Activated CD8-positive, alpha-beta memory T cell treated with anti-CD3 and anti-CD28 coated beads, Interleukin-2, amount 10 ng/mL, durations not matched to agents 7 days and 5 days (primary cell): ENCODE results near the gene ATL2. TPM values are rescaled to one million over a fixed set of nuclear protein-coding genes. Genes with fewer than 3 reads are reported as not detected.

Experiments used
- ATAC-seq: fragments of 150-1000 bp; cut with Tn5 transposase; one replicate; pipeline ENCODE4 v1.10.0; 2021; ENCODE audit warnings: moderate library complexity
- CTCF ChIA-PET: fragments of 350-600 bp; sonication (Branson Sonifier 250); formaldehyde crosslinking; loops from one replicate; lab custom pipeline; 2021; ENCODE audit warnings: antibody characterized with exemption; lab: Charles Lee
- DNase-seq: peaks from one replicate; pipeline ENCODE4 v3.0.0-alpha.2; 2020
- H3K27ac Mint-ChIP-seq: one replicate; pipeline ENCODE4 v1.8.0; 2021; ENCODE audit warnings: mild to moderate bottlenecking, mixed read lengths
- H3K27me3 Mint-ChIP-seq: one replicate; pipeline ENCODE4 v1.8.0; 2021; ENCODE audit warnings: mixed read lengths
- H3K36me3 Mint-ChIP-seq: one replicate; pipeline ENCODE4 v1.8.0; 2021; ENCODE audit warnings: mild to moderate bottlenecking, mixed read lengths
- H3K4me1 Mint-ChIP-seq: one replicate; pipeline ENCODE4 v1.8.0; 2021; ENCODE audit warnings: mixed read lengths
- H3K4me3 Mint-ChIP-seq: one replicate; pipeline ENCODE4 v1.8.0; 2021; ENCODE audit warnings: mild to moderate bottlenecking, moderate library complexity, mixed read lengths
- H3K9me3 Mint-ChIP-seq: one replicate; pipeline ENCODE4 v1.8.0; 2022; ENCODE audit warnings: low read depth, mixed read lengths
- total RNA-seq, 2 experiments: library from RNA; stranded (reverse); gene quantifications; one replicate each; pipeline ENCODE4 v1.2.3, GENCODE V29; 2021

ATL2 gene
- total RNA-seq, 2 experiments from 2014 or later: 55.5 to 56.7 TPM

- ATAC-seq: no peak
- H3K36me3 Mint-ChIP-seq: no peaks in the 10 kb centered on the region
- CTCF ChIA-PET: no interaction called here
- no peak for DNase-seq
- peaks cover 6% of the 10 kb centered on the region for H3K27me3 Mint-ChIP-seq
- no peak overlapping the region for H3K27ac Mint-ChIP-seq
- H3K4me1 Mint-ChIP-seq: peaks cover 27% of the 10 kb centered on the region
- no peak overlapping the region for H3K4me3 Mint-ChIP-seq
- no peaks in the 10 kb centered on the region for H3K9me3 Mint-ChIP-seq
These were observed 4.5 kb upstream of the ATL2 start for GRCh38 chr2:38381381-38382143.

DNA sequence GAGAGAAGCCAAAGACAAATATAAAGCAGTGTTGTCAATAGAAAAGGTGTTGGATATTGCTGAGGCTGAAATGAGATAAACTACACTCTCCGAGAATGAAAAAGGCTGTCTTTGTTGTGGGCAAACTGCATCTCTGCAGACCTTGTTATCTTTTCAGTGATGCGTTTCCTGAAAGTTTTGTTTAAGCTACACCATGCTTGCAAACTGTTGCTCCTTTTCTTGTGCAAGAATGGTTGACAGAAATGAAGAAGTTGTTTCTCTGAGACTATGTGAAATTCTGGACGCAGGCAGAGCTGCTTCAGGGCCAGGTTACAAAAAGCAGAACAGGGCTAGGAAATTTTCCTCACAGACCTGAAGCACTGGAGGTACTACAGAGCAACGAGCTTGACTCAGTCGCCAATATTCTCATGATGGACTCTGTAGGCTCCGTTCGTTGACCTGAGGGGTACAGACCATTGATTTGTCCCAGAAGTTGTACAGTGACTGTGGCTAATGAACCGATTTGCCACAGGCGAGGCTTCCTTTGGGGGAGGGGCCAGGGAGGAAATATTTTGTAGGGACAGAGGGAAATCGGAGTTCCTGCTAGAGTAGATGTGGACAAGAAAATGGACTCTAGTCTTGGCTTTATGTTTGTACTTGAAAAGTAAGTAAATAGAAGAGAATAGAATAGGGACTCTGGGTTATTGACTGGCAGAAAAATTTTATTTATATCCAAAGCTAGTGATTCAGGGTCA lies 3.5 kb upstream of the ATL2 start:
- H3K27ac Mint-ChIP-seq: peak overlapping the region; percentile 35
- peak overlapping the region; percentile 2 for H3K4me3 Mint-ChIP-seq
- peaks cover 6% of the 10 kb centered on the region for H3K27me3 Mint-ChIP-seq
- peaks cover 34% of the 10 kb centered on the region for H3K4me1 Mint-ChIP-seq
- no peak for DNase-seq
- no peak for ATAC-seq
- CTCF ChIA-PET: no interaction called here
- no peaks in the 10 kb centered on the region for H3K36me3 Mint-ChIP-seq
- no peaks in the 10 kb centered on the region for H3K9me3 Mint-ChIP-seq

DNA sequence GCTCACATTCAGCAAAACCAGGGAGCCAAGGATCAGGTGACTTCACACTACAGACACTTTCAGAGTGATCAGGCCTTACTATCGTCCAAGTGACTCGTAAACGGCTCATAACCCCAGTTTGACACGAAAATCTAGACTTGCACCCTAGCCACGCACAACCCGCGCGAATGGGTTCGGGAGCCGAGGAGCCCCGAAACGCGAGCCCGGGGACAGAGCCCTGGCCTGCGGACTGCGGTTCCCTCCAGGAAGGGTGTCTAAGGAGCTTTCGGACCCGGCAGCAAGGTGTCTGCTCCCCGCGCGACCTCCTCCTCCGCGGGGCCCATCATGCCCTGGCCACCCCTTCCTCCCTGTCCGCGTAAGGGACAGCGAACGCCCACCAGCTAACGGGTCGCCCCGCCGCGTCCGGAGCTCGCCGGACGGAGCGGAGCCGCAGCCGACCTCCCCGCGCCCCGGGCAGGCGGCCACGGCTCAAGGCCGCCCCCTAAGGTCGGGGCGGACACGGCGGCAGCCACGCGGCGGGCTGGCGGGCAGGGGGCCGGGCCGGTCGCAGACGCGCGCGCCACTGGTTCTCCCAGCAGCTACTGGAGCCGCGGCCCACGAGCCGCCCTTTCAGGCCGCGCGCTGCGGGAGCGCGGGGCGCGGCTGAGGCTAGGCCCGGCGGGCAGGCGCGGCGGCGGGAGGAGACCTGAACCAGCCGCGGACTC lies 575 bp downstream of the ATL2 start:
- Mint-ChIP-seq H3K27me3 (peaks cover 6% of the 10 kb centered on the region), H3K36me3 (peaks cover 2% of the 10 kb centered on the region), H3K4me1 (peaks cover 44% of the 10 kb centered on the region), H3K9me3 (no peaks in the 10 kb centered on the region), H3K27ac (peak overlapping the region; percentile 85), H3K4me3 (peak overlapping the region; percentile 87)
- DNase-seq (peak; percentile 74), ATAC-seq (peak; percentile 70)
- CTCF ChIA-PET: interaction anchor here (0.6 to 2.3 kb wide), 12 partner anchors 10 to 375 kb away, joined by 3 to 17 read pairs (median 6); partner anchors contain the start of gene SRSF7

- ATAC-seq (peak; percentile 20), DNase-seq (no peak)
- peaks cover 2% of the 10 kb centered on the region for H3K36me3 Mint-ChIP-seq
- H3K27ac Mint-ChIP-seq: peak overlapping the region; percentile 85
- H3K9me3 Mint-ChIP-seq: no peaks in the 10 kb centered on the region
- CTCF ChIA-PET: interaction anchor here (0.6 to 2.3 kb wide), 11 partner anchors 9 to 376 kb away, joined by 3 to 17 read pairs (median 7); partner anchors contain the start of gene SRSF7
- H3K27me3 Mint-ChIP-seq: peaks cover 6% of the 10 kb centered on the region
- peaks cover 43% of the 10 kb centered on the region for H3K4me1 Mint-ChIP-seq
- H3K4me3 Mint-ChIP-seq: peak overlapping the region; percentile 85
These were observed 1.3 kb downstream of the ATL2 start for GRCh38 chr2:38375696-38376345.

DNA sequence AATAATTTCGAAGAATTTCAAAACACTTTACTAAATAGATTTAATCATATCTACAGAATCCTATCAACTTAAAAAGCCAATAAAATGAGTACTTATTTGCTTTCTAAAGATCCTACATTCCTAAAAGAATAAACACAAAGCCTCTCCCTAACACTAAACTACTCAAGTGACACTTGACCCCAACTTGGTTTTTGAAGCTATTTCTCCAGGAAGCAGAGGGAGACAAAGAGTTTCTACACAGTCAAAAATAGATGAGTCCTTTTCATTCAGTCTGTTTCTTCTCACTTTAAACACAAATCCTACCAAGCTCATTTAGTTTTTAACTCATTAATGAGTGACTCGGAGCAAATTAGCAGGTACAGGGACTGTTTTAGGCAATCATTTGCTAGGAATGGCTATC lies 2.1 kb downstream of the ATL2 start:
- Mint-ChIP-seq H3K36me3 (peaks cover 2% of the 10 kb centered on the region), H3K27ac (peak overlapping the region; percentile 8), H3K4me3 (peak overlapping the region; percentile 48), H3K9me3 (no peaks in the 10 kb centered on the region), H3K27me3 (peaks cover 6% of the 10 kb centered on the region), H3K4me1 (peaks cover 38% of the 10 kb centered on the region)
- no peak for DNase-seq
- CTCF ChIA-PET: interaction anchor here (1.4 to 2.3 kb wide), 4 partner anchors 13 to 133 kb away, joined by 3 to 12 read pairs (median 6); no protein-coding TSS in a partner anchor
- no peak for ATAC-seq

DNA sequence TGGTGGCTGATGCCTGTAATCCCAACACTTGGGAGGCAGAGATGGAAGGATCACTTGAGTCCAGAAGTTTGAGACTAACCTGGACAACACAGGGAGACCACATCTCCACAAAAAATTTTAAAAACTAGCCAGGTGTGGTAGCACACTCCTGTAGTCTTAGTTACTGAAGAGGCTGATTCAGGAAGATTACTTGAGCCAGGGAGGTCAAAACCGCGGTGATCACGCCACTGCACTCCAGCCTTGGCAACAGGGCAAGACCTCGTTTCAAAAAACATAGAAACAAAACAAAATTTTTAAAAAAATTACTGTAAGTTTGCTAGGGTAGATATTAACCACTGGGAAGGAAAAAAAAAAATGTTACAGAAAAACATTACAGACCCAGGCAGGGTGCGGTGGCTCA lies 5.8 kb downstream of the ATL2 start:
- Mint-ChIP-seq H3K9me3 (no peaks in the 10 kb centered on the region), H3K27ac (no peak overlapping the region), H3K36me3 (peaks cover 4% of the 10 kb centered on the region), H3K27me3 (no peaks in the 10 kb centered on the region), H3K4me1 (peaks cover 28% of the 10 kb centered on the region), H3K4me3 (no peak overlapping the region)
- ATAC-seq: no peak
- DNase-seq: no peak
- CTCF ChIA-PET: no interaction called here

DNA sequence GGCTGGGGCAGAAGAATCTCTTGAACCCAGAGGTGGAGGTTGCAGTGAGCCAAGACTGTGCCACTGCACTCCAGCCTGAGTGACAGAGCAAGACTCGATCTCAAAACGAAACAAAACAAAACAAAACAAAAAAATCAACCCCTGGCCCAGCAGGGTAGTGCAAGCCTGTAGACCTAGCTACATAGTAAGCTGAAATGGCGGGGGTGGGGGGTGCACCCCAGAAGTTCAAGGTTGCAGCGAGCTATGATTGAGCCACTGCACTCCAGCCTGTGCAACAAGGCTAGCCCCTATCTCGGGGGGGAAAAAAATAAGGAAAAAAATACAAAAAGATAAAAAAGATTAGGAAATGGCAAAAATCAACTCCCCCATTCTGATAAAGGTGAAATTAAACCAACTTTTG lies 6.4 kb downstream of the ATL2 start:
- Mint-ChIP-seq H3K27ac (no peak overlapping the region), H3K27me3 (no peaks in the 10 kb centered on the region), H3K4me3 (no peak overlapping the region), H3K4me1 (peaks cover 23% of the 10 kb centered on the region), H3K36me3 (peaks cover 4% of the 10 kb centered on the region), H3K9me3 (no peaks in the 10 kb centered on the region)
- CTCF ChIA-PET: no interaction called here
- no peak for DNase-seq
- no peak for ATAC-seq

- Mint-ChIP-seq H3K9me3 (no peaks in the 10 kb centered on the region), H3K36me3 (peaks cover 3% of the 10 kb centered on the region), H3K4me1 (peaks cover 6% of the 10 kb centered on the region), H3K4me3 (no peak overlapping the region), H3K27ac (no peak overlapping the region), H3K27me3 (no peaks in the 10 kb centered on the region)
- no peak for ATAC-seq
- DNase-seq: no peak
- CTCF ChIA-PET: interaction anchor here (0.6 to 1.8 kb wide), 5 partner anchors 14 to 146 kb away, joined by 3 to 7 read pairs (median 6); partner anchors contain the start of gene ATL2
These were observed 14.8 kb downstream of the ATL2 start for GRCh38 chr2:38362232-38362631.

DNA sequence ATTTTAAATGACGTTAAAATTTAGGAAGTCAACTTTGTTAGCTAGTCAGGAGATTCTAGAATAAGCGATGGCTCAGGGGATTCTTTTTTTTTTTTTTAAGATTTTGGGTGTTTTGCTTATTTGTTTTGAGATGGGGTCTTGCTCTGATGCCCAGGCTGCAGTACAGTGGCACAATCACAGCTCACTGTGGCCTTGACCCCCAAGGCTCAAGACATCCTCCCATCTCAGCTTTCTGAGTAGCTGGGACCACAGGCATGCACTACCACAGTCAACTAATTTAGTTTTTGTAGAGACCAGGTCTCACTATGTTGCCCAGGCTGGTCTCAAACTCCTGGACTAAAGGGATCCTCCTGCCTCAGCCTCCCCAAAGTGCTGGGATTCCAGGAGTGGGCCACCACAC lies 16.9 kb downstream of the ATL2 start:
- ATAC-seq (no peak), DNase-seq (no peak)
- CTCF ChIA-PET: interaction anchor here (1.0 to 1.8 kb wide), 2 partner anchors 45 to 149 kb away, joined by 3 to 7 read pairs; no protein-coding TSS in a partner anchor
- Mint-ChIP-seq H3K9me3 (no peaks in the 10 kb centered on the region), H3K4me3 (no peak overlapping the region), H3K36me3 (peaks cover 4% of the 10 kb centered on the region), H3K27me3 (no peaks in the 10 kb centered on the region), H3K4me1 (peaks cover 2% of the 10 kb centered on the region), H3K27ac (no peak overlapping the region)

DNA sequence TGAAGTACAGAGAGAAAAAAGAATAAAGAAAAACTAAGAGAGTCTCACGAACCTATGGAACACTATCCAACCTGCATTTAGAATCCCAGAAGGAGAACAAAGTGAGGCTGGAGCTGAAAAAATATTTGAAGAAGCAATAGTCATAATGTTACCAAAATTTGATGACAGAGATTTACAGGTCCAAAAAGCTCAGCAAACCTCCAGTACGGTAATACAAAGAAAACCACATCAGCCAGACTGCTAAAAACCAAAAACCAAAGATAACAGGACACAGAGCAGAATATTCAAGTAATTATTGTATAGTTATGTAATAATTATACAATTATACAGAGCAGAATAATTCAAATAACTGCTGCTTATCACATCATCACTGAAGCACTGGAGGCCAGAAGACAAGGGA lies 23.7 kb downstream of the ATL2 start:
- ATAC-seq (peak; percentile 49), DNase-seq (no peak)
- CTCF ChIA-PET: interaction anchor here (1.0 to 1.8 kb wide), 2 partner anchors 23 to 130 kb away, joined by 4 to 9 read pairs; no protein-coding TSS in a partner anchor
- H3K4me3 Mint-ChIP-seq: peak overlapping the region; percentile 57
- no peaks in the 10 kb centered on the region for H3K9me3 Mint-ChIP-seq
- peaks cover 26% of the 10 kb centered on the region for H3K36me3 Mint-ChIP-seq
- H3K4me1 Mint-ChIP-seq: peaks cover 19% of the 10 kb centered on the region
- no peaks in the 10 kb centered on the region for H3K27me3 Mint-ChIP-seq
- H3K27ac Mint-ChIP-seq: peak overlapping the region; percentile 59

DNA sequence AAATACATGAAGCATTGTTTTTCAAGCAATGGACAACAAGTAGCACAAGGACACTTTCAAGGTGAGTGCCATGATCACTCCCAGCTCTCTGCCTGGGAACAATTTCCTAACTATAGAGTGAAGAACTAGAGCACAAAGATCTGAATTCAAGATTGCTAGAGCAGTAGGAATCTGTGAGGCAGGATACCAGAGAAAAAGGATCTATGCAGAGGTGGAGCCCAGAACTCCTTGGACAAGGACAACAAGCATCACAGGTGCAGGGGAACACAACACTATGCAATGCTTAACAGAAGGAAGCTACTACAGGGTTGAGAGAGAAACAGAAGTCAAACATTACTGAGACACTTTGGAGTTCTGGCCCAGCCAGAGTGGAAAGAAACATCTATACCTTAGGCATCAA lies 24.7 kb downstream of the ATL2 start:
- Mint-ChIP-seq H3K9me3 (no peaks in the 10 kb centered on the region), H3K27ac (no peak overlapping the region), H3K27me3 (no peaks in the 10 kb centered on the region), H3K36me3 (peaks cover 26% of the 10 kb centered on the region), H3K4me3 (no peak overlapping the region), H3K4me1 (peaks cover 19% of the 10 kb centered on the region)
- ATAC-seq (no peak), DNase-seq (no peak)
- CTCF ChIA-PET: interaction anchor here (1.0 to 1.8 kb wide), 2 partner anchors 24 to 131 kb away, joined by 4 to 9 read pairs; no protein-coding TSS in a partner anchor

DNA sequence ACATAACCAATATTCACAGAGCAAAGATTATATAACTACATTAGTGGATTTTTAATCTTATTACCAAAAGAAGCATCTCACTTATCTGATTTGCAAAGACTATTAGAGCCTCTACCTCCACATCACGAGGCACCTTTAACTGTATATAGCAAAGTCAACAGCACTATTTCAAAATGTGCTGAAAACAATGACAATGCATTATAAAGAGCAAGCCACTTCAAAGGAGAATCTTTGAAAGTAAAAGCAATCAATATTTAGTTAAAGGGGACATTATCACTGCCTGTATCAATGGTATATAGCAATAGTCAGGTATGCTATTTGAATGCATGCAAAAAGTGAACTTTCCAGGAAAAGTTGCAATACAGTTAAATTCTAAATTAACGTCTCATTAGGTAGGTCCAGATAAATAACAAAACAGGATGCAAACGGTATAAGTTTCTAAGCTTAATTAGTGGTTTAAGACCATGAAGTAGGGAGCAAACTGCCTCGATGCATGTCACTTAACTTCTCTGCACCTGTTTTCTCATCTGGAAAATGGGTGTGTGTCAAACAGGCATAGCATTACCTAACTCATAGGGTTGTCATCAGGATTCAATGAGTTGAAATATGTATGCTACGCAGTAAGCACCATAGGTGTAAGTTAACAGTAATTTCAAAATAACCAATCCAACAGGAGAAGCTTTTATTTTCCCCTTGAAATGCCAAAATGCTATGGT lies 31.6 kb downstream of the ATL2 start:
- H3K27ac Mint-ChIP-seq: no peak overlapping the region
- H3K4me1 Mint-ChIP-seq: no peaks in the 10 kb centered on the region
- DNase-seq (no peak), ATAC-seq (no peak)
- no peaks in the 10 kb centered on the region for H3K27me3 Mint-ChIP-seq
- CTCF ChIA-PET: interaction anchor here (1.0 kb wide), 1 partner anchor 163 kb away, joined by 3 read pairs; no protein-coding TSS in a partner anchor
- H3K36me3 Mint-ChIP-seq: peaks cover 32% of the 10 kb centered on the region
- H3K9me3 Mint-ChIP-seq: peaks cover 2% of the 10 kb centered on the region
- H3K4me3 Mint-ChIP-seq: no peak overlapping the region
